HG02763 (cell line): Measurements from ENCODE around the gene ANGPTL7.
A peak's percentile ranks its signal among the peaks of the same experiment; 100 is the strongest.

ENCODE experiments used
- ATAC-seq: cut with Tn5 transposase; IDR thresholded peaks from one replicate; pipeline ENCODE4 v1.9.1; 2021; ENCODE audit warnings: mild to moderate bottlenecking, moderate library complexity; ENCODE audit not compliant: unreplicated experiment

Gene ANGPTL7

DNA sequence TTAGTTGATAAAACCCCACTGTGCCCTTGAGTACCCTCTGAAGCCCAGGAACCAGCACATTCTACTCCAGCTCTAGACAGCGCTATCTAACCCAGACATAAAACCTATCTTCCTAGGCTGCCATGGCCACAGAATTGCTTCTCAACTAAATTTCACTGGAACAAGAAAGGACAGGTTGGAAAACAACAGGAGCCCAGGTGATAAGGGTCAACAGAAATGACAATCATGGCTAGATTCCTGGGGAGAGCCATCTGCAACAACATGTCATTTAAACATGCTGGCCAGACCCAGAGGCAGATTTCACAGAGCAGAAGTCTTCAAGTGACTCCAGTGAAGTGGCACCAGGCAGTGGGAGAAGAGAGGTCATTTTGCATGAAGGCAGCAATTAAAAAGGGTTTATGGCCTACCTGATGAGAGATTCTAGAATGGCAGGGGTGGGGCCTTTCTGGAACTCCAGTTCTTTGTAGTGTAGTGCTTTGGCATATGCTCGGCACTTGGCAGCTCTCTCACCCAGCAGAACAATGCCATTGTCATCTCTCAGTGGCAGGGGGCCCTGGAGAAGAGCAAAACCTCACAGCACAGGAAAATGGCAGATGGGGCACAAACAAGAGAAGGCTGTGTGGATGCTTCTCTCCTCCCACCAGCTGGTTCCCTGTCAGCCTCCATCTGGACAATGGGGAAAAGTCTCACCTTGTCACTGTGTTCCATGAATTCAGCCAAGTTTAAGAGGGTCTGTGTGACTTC, 9.9 kb downstream of the ANGPTL7 start:
- ATAC-seq = no peak

DNA sequence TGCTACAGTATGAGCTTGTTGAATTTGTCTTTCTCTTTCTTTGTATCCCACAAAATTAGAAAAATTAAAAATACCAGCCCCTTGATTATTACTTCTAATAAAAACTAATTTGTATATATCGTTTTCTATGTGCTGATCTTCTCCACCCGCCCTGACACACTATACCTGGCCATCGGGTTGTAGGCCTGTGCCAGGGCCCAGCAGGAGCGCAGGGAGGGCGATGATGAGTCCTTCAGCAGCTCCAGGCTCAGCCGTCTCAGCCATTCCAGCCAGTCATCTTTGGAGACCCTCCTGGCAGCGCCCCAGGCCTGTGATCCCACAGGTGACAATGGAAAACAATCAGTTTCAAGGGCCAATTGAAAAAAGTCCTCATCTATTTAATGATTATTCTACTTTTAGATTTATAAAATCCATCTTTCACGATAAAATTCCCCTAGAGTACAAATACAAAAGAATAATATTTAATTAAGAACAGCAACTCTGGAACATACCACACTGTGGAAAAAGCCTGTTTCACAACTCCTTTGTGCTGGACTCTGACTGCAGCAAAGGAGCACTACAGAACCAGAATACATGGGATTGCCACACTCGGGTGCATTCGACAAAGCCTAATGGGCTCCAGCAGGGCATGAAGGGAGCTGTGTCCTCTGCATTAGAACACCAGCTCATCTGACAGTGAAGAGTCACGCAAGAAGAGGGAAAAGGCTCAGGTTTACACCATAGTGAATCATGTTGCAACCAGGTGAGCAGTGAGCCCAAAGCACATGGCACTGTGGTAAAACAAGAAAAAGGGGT, 15.4 kb downstream of the ANGPTL7 start:
- ATAC-seq = no peak

DNA sequence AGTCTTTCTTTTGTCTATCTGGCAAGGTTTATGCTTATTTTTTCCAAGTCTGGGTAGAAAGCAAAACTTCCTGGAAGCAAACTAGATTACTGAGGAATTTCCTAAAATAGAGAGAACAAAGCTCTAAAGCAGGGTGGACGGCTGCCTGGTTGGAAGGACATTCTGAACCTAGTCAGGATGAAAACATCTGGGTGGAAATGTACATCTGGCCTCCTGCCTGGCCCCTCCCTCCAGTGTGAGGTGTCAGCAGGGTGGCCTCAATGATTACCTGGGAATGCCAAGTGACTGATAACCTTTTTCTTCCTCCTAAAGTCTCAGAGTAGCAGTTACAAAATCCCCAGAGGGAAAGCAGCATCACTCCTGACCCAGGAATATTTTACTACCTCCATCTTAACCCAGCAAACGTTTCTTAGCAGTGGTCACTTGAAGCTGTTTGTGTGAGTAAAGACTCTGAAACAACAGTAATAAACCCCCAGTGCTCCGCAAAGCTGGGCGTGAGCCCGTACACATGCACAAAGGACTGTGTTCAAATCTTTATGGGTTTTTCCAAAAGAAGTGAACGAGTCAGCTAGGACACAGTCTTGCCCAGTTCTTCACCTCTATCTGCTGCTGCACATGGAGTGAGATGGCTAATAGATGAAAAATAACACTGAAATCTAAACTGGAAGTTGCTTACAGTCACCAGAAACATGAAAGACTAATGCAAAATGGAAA, 18.9 kb downstream of the ANGPTL7 start:
- ATAC-seq = no peak

DNA sequence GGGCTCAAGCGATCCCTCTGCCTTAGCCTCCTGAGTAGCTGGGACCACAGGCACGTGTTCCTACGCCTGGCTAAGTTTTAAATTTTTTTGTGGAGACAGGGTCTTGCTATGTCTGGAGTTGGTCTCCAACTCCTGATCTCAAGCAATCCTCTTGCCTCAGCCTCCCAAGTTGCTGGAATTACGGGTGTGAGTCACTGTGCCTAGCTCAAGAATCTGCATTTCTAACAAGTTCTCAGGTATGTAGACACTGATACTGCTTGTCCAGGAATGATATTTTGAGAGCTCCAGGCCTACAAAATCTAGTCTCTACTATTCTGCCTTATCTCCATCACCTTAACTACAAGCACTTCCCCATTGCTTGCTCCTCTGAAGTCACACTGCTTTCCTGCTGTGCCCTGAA, 22.3 kb downstream of the ANGPTL7 start:
- ATAC-seq = no peak

DNA sequence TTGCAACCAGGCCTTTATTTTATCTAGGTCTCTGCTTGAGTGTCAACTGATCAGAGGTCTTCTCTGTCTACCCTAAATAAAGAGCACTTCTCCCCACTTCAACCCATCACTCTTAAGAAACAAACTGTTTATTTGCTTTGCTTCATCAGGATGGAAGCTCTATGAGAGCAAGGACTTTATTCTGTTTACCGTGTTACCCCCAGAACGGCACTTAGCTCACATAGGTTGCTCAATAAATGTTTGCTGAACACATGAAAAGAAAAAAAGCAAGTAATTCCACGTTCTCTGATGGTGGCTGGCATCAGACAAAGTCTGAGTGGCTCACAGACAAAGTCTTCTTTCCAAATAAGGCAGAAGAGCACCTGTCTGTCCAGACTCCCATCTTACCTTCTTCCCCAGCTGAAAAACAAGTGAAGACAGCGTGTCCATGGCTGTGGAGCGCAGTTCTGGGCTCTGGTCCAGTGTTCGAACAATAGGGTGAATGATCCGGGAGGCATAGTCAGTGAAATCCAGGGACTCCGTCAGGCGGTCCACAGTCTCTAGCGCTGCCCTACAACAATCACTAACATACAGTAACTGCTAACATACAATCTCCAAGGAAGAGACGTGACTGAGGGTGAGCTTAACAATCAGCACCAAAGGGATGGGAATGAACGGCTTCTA, 22.9 kb downstream of the ANGPTL7 start:
- ATAC-seq = no peak

DNA sequence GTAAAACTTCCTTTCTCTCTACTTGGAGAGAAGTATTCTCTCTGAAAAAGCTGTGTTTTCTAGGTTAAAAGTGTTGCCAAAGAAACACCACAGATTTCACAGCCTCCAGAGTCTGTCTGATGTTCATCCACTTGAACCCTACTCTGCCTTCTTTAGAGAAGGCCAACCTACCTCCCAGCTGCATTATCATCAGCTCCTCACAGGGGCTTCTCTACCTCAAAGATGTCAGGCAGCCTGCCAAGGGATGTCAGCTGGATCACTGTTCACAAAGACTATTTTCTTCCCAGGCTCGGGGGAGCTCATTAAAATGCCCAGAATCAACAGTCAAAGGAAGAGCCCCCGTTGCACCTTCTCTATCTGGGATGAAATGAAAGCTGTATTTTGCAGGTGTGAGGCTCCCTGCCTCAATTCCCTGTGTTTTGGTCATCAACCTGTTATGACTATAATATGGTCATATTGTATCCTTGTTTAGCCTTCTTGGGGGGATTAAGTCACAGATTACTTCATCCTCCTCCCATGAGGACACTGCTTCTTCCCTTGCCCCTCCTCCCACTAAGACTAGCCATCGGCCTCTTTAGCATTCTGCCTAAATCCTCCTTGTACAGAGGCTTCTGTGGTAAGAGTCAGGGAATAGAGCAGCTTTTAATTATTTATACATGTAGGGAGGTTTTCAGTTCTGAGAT, 25.7 kb downstream of the ANGPTL7 start:
- no peak for ATAC-seq

DNA sequence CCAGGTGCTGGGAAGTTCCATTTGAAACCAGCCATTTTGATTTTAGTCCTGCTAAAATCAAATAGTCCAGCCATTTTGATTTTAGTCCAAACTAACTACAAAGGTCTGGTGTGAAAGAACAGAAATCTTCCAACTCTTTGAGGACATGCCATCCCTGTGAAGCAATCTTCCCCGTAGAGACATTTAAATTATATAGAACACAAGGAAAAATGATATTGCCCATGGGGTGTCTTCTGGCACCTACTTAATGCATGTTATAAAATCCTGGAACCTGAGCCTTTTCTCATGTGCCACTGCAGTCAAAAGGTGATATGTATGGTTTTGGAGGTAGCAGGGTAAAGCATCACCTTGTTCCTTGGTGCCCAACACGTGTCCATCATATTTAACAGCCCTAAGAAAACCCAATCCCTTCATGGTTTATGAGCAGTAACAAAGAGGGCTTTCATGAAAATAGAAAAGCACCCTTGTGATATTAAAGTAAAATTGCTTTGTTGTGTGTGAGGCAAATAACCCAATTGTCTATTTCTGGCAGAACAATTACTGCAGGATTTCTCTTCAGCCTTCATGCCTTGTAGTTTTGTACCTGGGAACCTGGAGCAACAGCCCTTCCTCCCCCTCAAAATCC, 26.3 kb downstream of the ANGPTL7 start:
- ATAC-seq = no peak

DNA sequence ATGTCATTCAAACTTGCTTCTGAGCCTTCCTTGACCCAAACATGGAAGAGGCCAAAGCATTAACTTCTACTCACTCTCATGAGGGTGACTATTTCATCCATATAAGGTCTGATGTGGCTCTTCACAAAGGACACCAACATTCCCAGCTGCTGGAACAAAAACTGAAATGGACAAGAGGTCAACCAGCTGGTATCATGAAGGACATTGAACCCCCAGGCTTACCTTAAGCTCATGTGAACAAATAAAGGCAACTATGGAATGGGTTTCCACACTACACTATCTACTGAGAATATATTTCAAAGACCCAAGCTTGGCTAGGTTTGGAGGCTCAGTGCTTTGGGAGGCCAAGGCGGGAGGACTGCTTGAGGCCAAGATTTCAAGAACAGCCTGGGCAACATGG, 26.9 kb downstream of the ANGPTL7 start:
- no peak for ATAC-seq

DNA sequence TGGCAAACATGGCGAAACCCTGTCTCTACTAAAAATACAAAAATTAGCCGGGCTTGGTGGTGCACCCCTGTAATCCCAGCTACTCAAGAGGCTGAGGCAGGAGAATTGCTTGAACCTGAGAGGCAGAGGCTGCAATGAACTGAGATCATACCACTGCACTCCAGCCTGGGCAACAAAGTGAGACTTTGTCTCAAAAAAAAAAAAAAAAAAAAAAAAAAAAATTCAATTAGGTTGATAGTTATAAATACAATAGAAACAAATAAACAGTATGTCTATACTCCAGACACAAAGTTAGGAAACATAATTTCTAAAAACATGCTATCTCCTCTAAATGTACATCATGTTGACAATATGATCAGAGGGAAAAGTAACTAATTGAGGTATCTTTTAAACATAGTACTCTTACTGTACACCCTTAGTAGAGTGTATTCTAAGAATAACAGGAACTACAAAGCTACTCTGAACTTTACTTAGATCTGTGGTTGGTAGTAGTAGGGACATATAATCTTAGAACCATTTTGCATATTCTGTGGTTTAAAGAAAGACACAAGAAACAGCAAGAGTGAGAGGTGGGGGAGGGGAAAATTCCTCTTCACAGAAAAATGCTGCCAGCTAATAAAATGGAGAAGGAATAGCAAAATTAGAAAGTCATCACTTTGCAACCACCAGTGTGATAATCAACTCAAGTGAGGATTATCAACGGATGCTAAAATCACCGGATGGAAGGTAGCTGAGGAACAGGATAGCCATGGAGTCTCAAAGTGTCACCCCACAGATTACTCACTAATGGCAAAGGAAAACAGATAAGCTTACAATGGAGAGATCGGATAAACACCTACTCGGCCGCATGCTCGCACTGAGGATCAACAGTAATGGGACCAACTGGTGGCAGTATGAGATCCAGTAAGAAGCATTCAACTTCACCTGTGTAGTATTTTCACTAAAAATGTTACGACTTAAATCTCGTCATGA, 38.2 kb downstream of the ANGPTL7 start:
- peak; percentile 63 for ATAC-seq

DNA sequence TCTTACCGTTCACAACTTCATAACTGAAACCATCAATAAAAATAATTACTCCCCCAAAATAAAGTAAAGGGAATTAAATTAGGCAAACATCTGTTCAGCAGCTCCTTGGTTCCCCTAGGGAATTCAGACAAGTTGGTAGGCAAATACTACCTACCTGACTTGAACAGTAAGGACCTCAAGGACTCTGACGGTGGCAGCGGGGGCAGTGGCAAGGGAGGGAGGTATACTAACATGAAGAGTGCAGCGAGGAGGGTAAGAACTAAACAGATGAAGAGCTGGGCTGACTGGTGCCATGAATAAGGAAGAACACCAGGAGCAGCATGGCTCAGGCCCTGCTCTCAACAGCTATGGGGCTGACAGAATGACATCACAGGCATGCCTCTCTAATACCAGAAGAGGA, 40.0 kb downstream of the ANGPTL7 start:
- ATAC-seq = no peak

DNA sequence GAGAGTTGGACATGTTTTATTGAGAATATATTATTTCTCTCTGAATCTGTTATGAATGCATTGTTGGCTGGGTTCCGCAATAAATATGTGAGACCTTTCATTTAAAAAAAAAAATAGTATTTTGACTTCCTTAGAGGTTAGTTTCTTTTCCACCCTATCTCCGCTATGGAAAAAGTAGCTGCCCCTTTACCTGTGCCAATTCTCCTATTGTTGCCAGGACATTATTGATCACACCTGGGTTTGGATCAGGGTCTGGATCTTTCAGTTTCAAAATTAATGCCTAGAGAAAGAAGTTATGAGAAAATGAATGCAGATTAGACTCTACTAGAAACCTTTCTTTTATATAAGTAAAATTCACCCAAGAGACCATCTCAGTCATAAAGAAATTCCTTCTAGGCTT, 44.1 kb downstream of the ANGPTL7 start:
- ATAC-seq = no peak

DNA sequence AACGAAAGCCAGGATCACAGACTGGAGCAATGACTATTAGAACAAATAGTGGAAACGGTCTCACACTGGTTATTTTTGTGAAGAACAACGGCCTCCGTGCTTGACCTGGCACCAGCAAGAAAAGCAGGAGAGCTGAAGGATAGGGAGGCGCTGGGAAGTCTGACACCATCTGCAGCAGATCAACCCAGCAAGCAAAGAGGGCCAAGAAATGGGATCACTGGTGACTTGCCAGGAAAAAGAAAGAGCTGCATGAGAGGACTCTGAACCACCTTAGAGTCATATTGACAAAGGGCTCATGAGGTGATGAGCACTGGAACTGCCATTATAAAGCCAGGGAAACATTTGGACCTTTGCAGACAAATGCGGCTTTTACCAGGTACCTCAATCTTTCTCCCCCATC, 48.2 kb downstream of the ANGPTL7 start:
- ATAC-seq = no peak

DNA sequence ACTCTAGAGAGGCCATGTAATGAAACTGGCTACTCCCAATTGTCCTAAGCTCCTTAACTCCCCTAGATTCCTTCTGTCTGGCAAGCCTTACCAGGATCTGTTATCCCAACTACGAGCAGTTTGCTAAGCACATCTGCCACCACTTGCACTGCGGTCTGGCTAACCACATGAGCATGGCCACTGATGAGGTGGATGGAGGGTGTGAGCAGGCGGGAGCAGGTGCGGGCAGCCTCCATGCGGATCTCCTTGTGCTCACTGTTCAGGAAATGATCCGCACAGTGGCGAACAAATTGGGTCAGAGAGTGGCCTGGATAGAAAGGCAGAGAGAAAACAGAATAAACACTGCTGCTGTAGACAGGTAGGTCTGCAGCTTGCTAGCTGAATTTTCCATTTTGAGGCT, 49.2 kb downstream of the ANGPTL7 start:
- no peak for ATAC-seq

DNA sequence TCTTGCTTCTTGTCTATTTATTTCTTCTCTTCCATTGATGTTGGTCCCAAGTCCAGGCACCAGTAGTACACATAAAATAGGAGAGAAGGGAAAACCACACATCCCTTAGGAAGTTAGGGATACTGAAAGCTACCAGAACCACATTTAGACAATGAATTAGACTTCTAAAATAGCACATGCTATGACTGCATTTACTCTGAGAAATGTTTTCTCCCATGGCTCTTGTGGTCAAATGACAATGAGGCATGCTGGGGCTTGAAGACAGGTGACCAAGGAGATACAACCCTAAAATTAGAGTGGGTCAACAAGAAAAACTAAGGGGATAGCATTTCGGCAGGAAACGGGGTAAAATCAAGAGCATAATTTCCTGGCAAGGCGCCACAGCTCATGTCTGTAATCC, 56.1 kb downstream of the ANGPTL7 start:
- no peak for ATAC-seq
